HTERT RPE-1 (cell line): Measurements from ENCODE around the gene KMT5B.

ENCODE experiments used
- in situ Hi-C: fragments of 300-500 bp; cut with MboI; formaldehyde crosslinking; loops from 4 replicates; pipeline ENCODE4 v1.14.3; 2020; ENCODE audit warnings: low sequenced_read_pairs

Gene KMT5B

DNA sequence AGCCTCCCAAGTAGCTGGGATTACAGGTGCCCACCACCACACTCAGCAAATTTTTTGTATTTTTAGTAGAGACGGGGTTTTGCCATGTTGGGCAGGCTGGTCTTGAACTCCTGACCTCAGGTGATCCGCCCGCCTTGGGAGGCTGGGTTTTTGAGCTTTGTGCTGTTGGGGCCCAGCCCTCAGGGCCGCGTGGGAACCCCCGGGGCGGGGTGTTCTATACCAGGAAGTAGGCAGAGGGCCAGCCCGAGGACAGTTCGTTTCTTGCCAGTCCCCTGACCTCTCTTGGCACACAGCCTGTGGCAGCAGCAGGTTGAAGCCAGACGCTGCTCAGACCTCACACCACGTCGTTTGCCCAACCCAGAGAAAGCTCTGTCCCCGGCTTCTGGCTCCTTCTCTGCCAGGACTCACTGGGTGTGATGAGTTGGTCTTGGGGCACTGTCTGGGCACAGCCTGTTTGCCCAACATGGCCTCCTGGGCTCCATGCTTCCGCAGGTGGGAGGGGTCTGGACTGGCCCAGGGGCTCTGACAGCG, 67.0 kb downstream of the KMT5B start:
- in situ Hi-C loops: no loop called here

GRCh38 chr11:68145120-68145866, 67.8 kb downstream of the KMT5B start:
- in situ Hi-C loops: no loop called here

DNA sequence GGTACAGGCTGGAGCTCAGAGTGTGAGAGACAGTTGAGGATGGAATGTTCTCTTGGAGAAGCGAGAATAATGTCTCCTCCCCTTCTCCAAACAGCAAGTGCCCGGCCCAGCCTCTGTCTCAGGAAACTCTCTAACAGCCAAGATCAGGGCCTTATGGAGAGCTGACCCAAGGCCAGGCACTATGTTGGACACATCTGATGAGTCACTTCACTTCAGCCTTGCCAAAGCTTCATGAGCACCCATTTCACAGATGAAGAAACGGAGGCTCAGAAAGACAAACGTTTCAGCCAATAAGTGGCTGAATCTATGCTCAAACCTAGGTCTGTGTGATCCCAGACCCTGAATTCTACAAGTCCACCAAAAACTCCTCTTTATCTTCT, 69.8 kb downstream of the KMT5B start:
- in situ Hi-C loops: no loop called here

GRCh38 chr11:68142441-68143309, 70.4 kb downstream of the KMT5B start:
- in situ Hi-C loops: no loop called here

DNA sequence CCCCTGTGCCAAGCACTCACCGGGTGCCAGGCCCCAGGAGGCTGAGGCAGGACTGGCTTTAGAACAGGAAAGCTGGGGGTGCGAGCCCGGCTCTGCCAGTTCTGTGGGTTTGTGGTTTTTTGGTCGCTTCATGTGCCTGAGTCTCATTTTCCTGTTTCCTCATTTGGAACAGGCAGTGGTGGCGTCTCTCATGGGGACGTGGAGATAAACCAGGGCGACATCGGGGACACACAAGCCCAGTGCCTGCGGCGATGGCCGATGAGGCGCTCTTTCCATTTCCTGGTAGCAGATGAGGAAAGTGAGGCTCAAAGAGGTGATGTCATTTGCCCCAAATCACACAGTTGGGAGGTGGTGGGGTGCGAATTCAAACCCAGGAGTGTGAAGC, 71.1 kb downstream of the KMT5B start:
- in situ Hi-C loops: no loop called here

GRCh38 chr11:68141246-68142027, 71.7 kb downstream of the KMT5B start:
- in situ Hi-C loops: no loop called here

GRCh38 chr11:68140496-68141245, 72.4 kb downstream of the KMT5B start:
- in situ Hi-C loops: no loop called here

DNA sequence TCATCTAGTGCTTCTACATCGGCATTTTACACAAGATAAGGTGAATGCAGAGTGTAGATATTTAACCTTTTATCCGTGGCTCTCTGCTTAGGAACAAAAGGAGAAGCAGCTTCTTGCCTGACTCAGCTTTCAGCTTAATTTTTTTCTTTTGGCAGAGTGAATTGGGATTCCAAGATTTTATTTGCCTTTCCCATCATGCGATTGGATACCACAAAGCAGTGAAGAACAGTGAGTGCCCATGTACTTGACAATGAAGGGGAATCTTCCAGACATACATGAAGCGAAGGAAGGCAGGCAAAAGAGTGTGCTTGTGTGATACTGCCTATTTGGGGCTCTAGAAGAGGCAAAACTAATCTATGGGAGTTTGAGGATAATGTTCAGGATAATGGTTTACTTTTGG, 74.9 kb downstream of the KMT5B start:
- in situ Hi-C loops: no loop called here

- in situ Hi-C loops: no loop called here
Measured at GRCh38 chr11:68137833-68138232, 75.3 kb downstream of the KMT5B start.

DNA sequence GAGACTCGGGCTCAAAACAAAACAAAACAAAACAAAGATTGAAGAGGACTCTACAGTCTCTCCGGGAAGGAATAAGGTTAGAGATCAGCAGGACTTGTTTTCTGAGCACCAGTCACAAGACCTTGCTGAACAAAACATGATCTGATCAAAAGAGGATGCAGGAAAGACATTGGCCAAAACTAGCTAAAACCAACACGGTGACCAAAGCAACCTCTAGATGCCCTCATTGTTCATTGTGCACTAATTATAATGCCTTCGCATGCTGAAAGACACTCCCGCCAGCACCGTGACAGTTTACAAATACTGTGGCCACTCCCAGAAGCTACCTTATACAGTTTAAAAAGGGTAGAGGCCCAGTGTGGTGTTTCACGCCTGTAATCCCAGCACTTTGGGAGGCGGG, 76.2 kb downstream of the KMT5B start:
- in situ Hi-C loops: no loop called here

DNA sequence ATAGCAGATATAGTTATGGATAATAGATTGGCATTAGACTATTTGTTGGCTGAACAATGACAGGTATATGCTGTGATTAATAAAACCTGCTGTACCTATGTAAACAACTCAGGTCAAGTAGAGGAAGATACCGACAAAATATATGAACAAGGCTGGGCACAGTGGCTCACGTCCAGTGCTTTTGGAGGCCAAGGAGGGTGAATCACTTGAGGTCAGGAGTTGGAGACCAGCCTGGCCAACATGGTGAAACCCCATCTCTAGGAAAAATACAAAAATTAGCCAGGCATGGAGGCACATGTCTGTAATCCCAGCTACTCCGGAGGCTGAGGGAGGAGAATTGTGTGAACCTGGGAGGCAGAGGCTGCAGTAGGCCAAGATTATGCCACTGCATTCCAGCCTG, 77.9 kb downstream of the KMT5B start:
- in situ Hi-C loops: no loop called here

DNA sequence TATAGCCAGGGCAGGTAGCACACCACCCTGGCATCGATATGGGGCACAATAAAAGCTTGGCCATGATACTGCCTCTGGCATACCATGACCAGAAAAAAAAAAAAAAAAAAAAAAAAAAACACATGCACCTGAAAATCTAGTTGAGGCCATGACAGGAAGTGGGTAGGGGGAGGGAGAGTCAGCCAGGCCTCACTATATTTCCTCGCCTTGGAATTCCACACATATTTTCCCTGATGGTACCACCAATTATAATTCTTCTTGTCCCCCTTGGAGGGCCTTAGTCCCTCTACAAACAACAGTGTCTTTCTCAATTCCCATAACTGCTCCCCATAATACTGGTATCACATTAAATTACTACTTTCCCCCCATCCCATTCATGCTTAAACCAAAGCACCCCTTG, 79.3 kb downstream of the KMT5B start:
- in situ Hi-C loops: no loop called here

DNA sequence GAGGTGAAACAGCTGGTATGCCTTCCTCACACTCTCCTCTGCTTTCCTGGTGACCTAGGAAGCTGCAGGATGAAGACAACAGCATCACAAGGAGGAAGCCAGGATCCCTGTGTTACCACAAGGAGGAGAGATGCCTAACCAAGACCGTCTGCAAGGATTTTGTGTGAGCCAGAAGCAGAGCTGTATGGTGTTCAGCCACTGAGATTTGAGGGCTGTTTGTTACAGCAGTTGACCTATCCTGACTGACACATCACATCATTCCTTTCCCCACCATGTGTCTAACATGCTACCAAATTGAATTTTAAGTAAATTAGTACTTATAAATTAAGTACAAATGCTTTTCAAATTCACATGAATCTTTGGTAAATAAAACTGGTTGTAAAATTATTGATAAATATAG, 83.0 kb downstream of the KMT5B start:
- in situ Hi-C loops: no loop called here

DNA sequence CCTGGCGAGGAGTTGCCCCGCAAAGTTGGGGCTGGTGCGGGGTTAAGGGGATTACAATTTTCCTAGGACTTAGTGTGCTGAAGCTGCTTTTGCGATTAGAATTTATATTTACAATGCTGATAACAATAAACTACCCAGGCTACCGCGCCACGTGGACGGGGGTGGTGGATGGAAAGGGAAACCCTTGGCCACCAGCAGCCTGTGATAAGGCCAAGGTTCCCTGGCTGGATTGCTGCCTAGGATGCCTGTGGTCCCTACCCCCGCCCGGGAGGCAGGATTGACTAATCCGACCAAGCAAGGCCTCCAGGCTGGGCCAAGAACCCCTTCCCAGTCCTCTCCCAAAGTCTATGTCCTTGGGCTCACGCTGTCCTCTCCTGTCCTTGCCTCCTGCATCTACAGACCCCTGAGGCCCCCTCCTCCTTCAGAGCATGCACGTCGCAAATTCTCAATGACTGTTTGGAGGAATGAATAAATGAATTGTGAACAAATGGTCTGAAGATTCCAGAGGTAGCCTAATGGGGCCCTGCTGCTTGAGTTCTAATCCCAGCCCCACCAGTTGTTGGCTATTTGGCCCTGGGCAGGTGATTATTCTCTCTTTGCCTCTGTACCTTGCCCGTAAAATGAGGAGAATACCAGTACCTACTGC, 84.3 kb downstream of the KMT5B start:
- in situ Hi-C loops: no loop called here

DNA sequence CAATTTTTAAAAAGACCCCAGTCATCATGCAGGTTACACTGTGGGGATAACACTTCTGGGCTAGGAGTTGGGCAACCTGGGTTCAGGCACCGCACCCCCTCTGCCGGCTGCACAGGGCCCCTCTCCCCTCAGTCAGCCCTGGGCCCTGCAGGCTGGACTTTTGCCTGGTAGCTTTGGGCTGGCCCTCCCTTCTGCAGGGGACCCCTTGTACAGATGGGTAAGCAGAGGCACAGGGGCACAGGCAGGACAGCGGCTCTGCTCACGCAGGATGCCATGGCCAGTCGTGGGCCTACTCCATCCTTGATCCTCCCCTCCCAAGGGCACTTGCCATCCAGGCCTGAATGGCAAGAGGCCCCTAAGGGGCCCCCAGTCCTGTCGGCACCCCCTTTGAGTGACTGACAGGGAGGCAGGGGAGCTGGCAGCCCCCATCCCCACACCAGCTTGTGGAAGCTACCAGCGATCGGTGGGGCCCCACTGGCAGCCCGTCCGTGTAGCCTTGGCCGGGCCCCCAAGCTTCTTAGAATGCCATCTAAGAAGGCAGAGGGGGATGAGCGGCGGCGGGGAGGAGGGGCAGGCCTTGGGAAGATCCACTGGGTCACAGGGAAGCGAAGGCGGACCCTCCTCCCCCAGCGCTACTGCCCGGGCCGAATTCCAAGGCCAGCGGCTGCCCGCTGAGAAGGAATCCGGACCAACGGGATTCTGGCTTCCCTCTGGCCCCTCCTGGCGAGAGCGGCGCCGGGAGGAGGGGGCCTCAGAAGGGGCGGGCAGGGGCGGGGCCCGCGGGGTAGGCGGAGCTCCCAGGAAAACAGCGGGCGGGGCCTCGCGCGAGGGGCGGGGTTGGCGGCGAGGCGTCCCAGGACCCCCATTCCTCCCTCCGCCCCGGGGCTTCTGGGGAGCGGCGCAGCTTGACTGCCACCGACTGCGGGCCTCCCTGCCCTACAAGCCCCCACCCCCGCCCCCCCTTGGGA, 85.1 kb downstream of the KMT5B start:
- in situ Hi-C loops: no loop called here

GRCh38 chr11:68125164-68125563, 87.9 kb downstream of the KMT5B start:
- in situ Hi-C loops: no loop called here

GRCh38 chr11:68122936-68123539, 90.1 kb downstream of the KMT5B start:
- in situ Hi-C loops: no loop called here

DNA sequence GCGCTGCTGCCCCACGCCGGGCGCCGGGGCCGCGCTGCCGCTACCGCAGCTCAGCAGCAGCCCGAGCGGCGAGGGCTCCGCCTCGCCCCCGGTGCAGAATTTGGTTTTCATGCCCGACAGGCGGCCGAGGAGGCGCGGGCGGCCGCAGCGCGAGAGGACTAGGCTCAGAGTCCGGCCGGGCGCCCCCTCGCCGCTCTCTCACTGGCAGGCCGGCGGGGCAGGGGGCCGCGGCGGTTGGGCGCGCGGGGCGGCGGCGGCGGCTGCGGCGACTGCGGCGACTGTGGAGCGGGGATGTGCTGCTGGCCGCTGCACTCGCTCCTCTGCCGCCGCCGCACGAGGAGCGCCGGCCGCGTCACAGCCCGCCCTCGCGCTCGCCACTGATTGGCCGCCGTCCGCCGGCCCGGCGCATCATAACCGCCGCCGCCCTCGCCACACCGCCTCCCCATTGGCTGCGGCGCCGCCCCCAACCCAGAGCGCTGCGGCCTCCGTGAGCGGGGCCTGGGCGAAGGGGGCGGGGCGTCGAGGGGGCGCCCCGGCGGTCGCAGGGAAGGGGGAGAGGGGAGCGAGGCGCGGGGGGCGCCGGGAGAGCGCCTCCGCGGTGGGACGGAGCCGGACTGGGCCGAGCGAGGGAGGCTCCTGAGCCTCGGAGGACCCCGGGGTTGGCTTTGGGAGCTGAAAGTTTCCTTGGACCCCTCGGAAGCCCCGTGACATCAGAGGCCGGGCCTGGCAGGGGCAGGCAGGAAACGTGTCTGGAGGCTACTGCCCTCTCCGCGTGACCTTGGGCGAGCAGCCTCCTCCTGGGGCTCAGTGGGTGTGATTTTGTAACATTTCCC, 91.8 kb downstream of the KMT5B start, which contains the start of gene CHKA:
TSS of gene CHKA (minus strand) at position 322 of the 833 bp plus-strand sequence. CDS start at position 111, 211 bp downstream.
- in situ Hi-C loops: no loop called here
